Measurements from ENCODE around the gene PTH. TPM values are rescaled to one million over a fixed set of nuclear protein-coding genes. Genes with fewer than 3 reads are reported as not detected.

PTH gene
- total RNA-seq, 1 experiment from 2014 or later: not detected

- H3K36me3 ChIP-seq (ENCODE audit: low read depth, low read length): no peaks in the 10 kb centered on the region
- no peak overlapping the region for H3K4me2 ChIP-seq (ENCODE audit: low read length)
- no peaks in the 10 kb centered on the region for H3F3A ChIP-seq (ENCODE audit: low read length, unreplicated experiment)
- H3K79me2 ChIP-seq (ENCODE audit: low read length): peaks cover 90% of the 10 kb centered on the region
- ChIA-PET POLR2A (ENCODE audit: unreplicated experiment) (interaction anchor here (0.6 kb wide), 1 partner anchor 1071 kb away, joined by 3 read pairs; the partner anchor contains the start of gene PSMA1), CTCF (no interaction called here)
- 0 out of 2 replicates have a peak, but pooled peaks cover 12% of the 10 kb centered on the region for H3K4me1 ChIP-seq (ENCODE audit: insufficient read depth, low read length)
- TF ChIP-seq CTCF (conservative IDR thresholded peaks at IDR 0.05; ENCODE audit: low read depth, low read length) (no peak), EZH2phosphoT487 (IDR thresholded peaks at IDR 0.05; ENCODE audit: borderline replicate concordance, low read length) (no peak), EZH2 (IDR thresholded peaks at IDR 0.05; ENCODE audit: low read length, unreplicated experiment) (no peak)
- H3K9ac ChIP-seq (ENCODE audit: low read length): no peak overlapping the region
- no peaks in the 10 kb centered on the region for H3K9me2 ChIP-seq (replicated peaks; ENCODE audit: low read length)
- H3K9me3 ChIP-seq (ENCODE audit: low read length): no peaks in the 10 kb centered on the region
- H3K4me3 ChIP-seq (ENCODE audit: low read length): no peak overlapping the region
- no peak overlapping the region for H2AFZ ChIP-seq (ENCODE audit: low read length)
- no TSS peak for BruUV-seq (replicated peaks)
- intact Hi-C loops (cut with micrococcal nuclease): no loop called here
- ATAC-seq (no peak), DNase-seq (no peak)
- peaks cover 18% of the 10 kb centered on the region for H4K20me1 ChIP-seq (ENCODE audit: low read length)
- no peak overlapping the region for H3K27ac ChIP-seq (ENCODE audit: low read length)
- H3K27me3 ChIP-seq (ENCODE audit: low read length): no peaks in the 10 kb centered on the region
These were observed 46.9 kb downstream of the PTH start for GRCh38 chr11:13448876-13449275.

GRCh38 chr11:13446444-13446843 lies 49.4 kb downstream of the PTH start:
- Histone ChIP-seq H3F3A (ENCODE audit: low read length, unreplicated experiment) (no peaks in the 10 kb centered on the region), H3K79me2 (ENCODE audit: low read length) (peaks cover 66% of the 10 kb centered on the region), H3K9me2 (replicated peaks; ENCODE audit: low read length) (no peaks in the 10 kb centered on the region), H3K27me3 (ENCODE audit: low read length) (no peaks in the 10 kb centered on the region), H3K4me3 (ENCODE audit: low read length) (no peak overlapping the region), H3K36me3 (ENCODE audit: low read depth, low read length) (no peaks in the 10 kb centered on the region), H3K4me2 (ENCODE audit: low read length) (no peak overlapping the region), H3K4me1 (ENCODE audit: insufficient read depth, low read length) (0 out of 2 replicates have a peak, but pooled peaks cover 12% of the 10 kb centered on the region), H3K9ac (ENCODE audit: low read length) (no peak overlapping the region), H3K27ac (ENCODE audit: low read length) (no peak overlapping the region), H2AFZ (ENCODE audit: low read length) (no peak overlapping the region), H4K20me1 (ENCODE audit: low read length) (peaks cover 18% of the 10 kb centered on the region), H3K9me3 (ENCODE audit: low read length) (no peaks in the 10 kb centered on the region)
- intact Hi-C loops (cut with micrococcal nuclease): loop anchor here (1.0 kb wide), 1 partner anchor 10 kb away; no protein-coding TSS in a partner anchor
- TF ChIP-seq EZH2 (IDR thresholded peaks at IDR 0.05; ENCODE audit: low read length, unreplicated experiment) (no peak), EZH2phosphoT487 (IDR thresholded peaks at IDR 0.05; ENCODE audit: borderline replicate concordance, low read length) (no peak), CTCF (conservative IDR thresholded peaks at IDR 0.05; ENCODE audit: low read depth, low read length) (no peak)
- ATAC-seq (peak; percentile 55), DNase-seq (peak; percentile 62)
- ChIA-PET CTCF (no interaction called here), POLR2A (ENCODE audit: unreplicated experiment) (no interaction called here)
- no TSS peak for BruUV-seq (replicated peaks)

GRCh38 chr11:13445588-13445987 lies 50.2 kb downstream of the PTH start:
- H3K9me2 ChIP-seq (replicated peaks; ENCODE audit: low read length): no peaks in the 10 kb centered on the region
- peaks cover 15% of the 10 kb centered on the region for H4K20me1 ChIP-seq (ENCODE audit: low read length)
- H3K4me3 ChIP-seq (ENCODE audit: low read length): no peak overlapping the region
- ATAC-seq (no peak), DNase-seq (no peak)
- no peaks in the 10 kb centered on the region for H3K9me3 ChIP-seq (ENCODE audit: low read length)
- H3K27me3 ChIP-seq (ENCODE audit: low read length): no peaks in the 10 kb centered on the region
- POLR2A ChIA-PET (ENCODE audit: unreplicated experiment): no interaction called here
- intact Hi-C loops (cut with micrococcal nuclease): no loop called here
- no peak overlapping the region for H3K4me2 ChIP-seq (ENCODE audit: low read length)
- no peak overlapping the region for H2AFZ ChIP-seq (ENCODE audit: low read length)
- H3K36me3 ChIP-seq (ENCODE audit: low read depth, low read length): no peaks in the 10 kb centered on the region
- H3K79me2 ChIP-seq (ENCODE audit: low read length): peaks cover 58% of the 10 kb centered on the region
- no TSS peak for BruUV-seq (replicated peaks)
- no peaks in the 10 kb centered on the region for H3F3A ChIP-seq (ENCODE audit: low read length, unreplicated experiment)
- CTCF ChIA-PET: no interaction called here
- TF ChIP-seq EZH2phosphoT487 (IDR thresholded peaks at IDR 0.05; ENCODE audit: borderline replicate concordance, low read length): no peak
- no peak for TF ChIP-seq CTCF (conservative IDR thresholded peaks at IDR 0.05; ENCODE audit: low read depth, low read length)
- TF ChIP-seq EZH2 (IDR thresholded peaks at IDR 0.05; ENCODE audit: low read length, unreplicated experiment): no peak
- 0 out of 2 replicates have a peak, but pooled peaks cover 18% of the 10 kb centered on the region for H3K4me1 ChIP-seq (ENCODE audit: insufficient read depth, low read length)
- H3K9ac ChIP-seq (ENCODE audit: low read length): no peak overlapping the region
- no peak overlapping the region for H3K27ac ChIP-seq (ENCODE audit: low read length)

Measured in PC-3 (cell line).